ENCODE data around the gene FCER2. TPM values are rescaled to one million over a fixed set of nuclear protein-coding genes. Genes with fewer than 3 reads are reported as not detected.

The FCER2 gene
- total and polyA plus RNA-seq, 2 donors from 2014 or later: 1.0 TPM; not detected in 1

DNA sequence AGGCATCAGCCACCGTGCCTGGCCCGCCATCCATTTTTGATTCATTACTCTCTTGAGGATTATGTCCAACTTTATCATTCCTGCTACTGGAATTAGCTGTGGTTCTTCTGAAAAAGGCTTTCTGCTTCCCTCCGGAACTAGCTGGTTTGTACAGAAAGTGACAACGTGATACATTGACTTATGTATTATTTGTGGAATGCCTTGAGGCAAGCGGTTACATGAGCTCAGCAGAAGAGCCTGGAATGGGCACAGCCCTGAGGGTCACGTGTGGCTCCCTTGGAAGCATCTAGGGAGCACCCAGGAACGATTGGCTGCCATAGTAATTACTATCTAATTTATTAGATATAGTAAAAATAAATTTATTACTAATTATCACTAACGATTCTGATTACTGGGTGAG is 47.5 kb downstream of the FCER2 start:
- peaks cover 0 to 3% (median 0%) of the 10 kb centered on the region in 3 donors for H3K4me1 ChIP-seq (ENCODE audit: control insufficient read depth in 2 of 3, insufficient read depth in 2 of 3, low read depth in 1 of 3, low read length in 3 of 3)
- no peak overlapping the region for H3K9ac ChIP-seq (ENCODE audit: low read length in 3 of 3)
- H3K27me3 ChIP-seq (ENCODE audit: control insufficient read depth, insufficient read depth, low read length): no peaks in the 10 kb centered on the region
- no peak overlapping the region for H3K27ac ChIP-seq (ENCODE audit: low read depth in 2 of 2, low read length in 2 of 2)
- no peaks in the 10 kb centered on the region for H3K9me3 ChIP-seq (ENCODE audit: control insufficient read depth in 2 of 3, insufficient read depth in 1 of 3, low read length in 3 of 3)
- no peak overlapping the region for H3K4me3 ChIP-seq (ENCODE audit: low read length in 3 of 3)
- no peak for DNase-seq
- no peaks in the 10 kb centered on the region for H3K36me3 ChIP-seq (ENCODE audit: control insufficient read depth in 2 of 3, insufficient read depth in 3 of 3, low read length in 3 of 3)
- no peak for TF ChIP-seq CTCF (IDR thresholded peaks at IDR 0.05; ENCODE audit: borderline replicate concordance, extremely low read depth, insufficient read depth)
- intact Hi-C loops (cut with DNase I): no loop called here
- FAIRE-seq: no peak

- no peak overlapping the region for H3K9ac ChIP-seq (ENCODE audit: low read length in 3 of 3)
- peaks cover 0 to 3% (median 0%) of the 10 kb centered on the region in 3 donors for H3K4me1 ChIP-seq (ENCODE audit: control insufficient read depth in 2 of 3, insufficient read depth in 2 of 3, low read depth in 1 of 3, low read length in 3 of 3)
- peak; percentile 97 for TF ChIP-seq CTCF (IDR thresholded peaks at IDR 0.05; ENCODE audit: borderline replicate concordance, extremely low read depth, insufficient read depth)
- intact Hi-C loops (cut with DNase I): no loop called here
- no peaks in the 10 kb centered on the region for H3K36me3 ChIP-seq (ENCODE audit: control insufficient read depth in 2 of 3, insufficient read depth in 3 of 3, low read length in 3 of 3)
- DNase-seq: peak; percentile 86 to 92 (median 90)
- H3K9me3 ChIP-seq (ENCODE audit: control insufficient read depth in 2 of 3, insufficient read depth in 1 of 3, low read length in 3 of 3): no peaks in the 10 kb centered on the region
- H3K4me3 ChIP-seq (ENCODE audit: low read length in 3 of 3): peak overlapping the region in 1 of 3 donors; percentile 41
- FAIRE-seq: peak; percentile 29
- no peaks in the 10 kb centered on the region for H3K27me3 ChIP-seq (ENCODE audit: control insufficient read depth, insufficient read depth, low read length)
- no peak overlapping the region for H3K27ac ChIP-seq (ENCODE audit: low read depth in 2 of 2, low read length in 2 of 2)
Observed at GRCh38 chr19:7652061-7652641, 49.8 kb downstream of the FCER2 start.

DNA sequence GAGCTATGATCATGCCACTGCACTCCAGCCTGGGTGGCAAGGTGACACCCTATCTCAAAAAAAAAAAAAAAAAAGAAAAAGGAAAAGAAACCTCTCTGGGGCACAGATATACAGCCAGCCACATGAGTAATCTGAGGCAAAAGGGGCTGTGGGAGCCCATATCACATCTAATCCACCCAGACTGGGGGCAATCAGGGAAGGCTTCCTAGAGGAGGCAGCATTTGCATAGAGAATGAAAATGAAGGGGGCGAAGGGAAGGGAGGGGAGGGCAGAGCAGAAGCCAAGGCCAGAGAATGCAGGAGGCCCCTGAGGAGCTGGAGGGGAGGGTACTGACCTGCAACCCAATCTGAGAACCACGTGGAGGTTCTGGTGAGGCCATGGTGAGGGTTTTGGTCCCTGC is 51.8 kb downstream of the FCER2 start:
- Histone ChIP-seq H3K9ac (ENCODE audit: low read length in 3 of 3) (no peak overlapping the region), H3K4me3 (ENCODE audit: low read length in 3 of 3) (no peak overlapping the region), H3K4me1 (ENCODE audit: control insufficient read depth in 2 of 3, insufficient read depth in 2 of 3, low read depth in 1 of 3, low read length in 3 of 3) (peaks cover 0 to 3% (median 0%) of the 10 kb centered on the region in 3 donors), H3K9me3 (ENCODE audit: control insufficient read depth in 2 of 3, insufficient read depth in 1 of 3, low read length in 3 of 3) (no peaks in the 10 kb centered on the region), H3K36me3 (ENCODE audit: control insufficient read depth in 2 of 3, insufficient read depth in 3 of 3, low read length in 3 of 3) (no peaks in the 10 kb centered on the region), H3K27me3 (ENCODE audit: control insufficient read depth, insufficient read depth, low read length) (no peaks in the 10 kb centered on the region), H3K27ac (ENCODE audit: low read depth in 2 of 2, low read length in 2 of 2) (no peak overlapping the region)
- DNase-seq: no peak
- no peak for TF ChIP-seq CTCF (IDR thresholded peaks at IDR 0.05; ENCODE audit: borderline replicate concordance, extremely low read depth, insufficient read depth)
- FAIRE-seq: no peak
- intact Hi-C loops (cut with DNase I): no loop called here
